CD4-positive, alpha-beta memory T cell (primary cell): ENCODE data around the gene CCSER1. TPM values are rescaled to one million over a fixed set of nuclear protein-coding genes. Genes with fewer than 3 reads are reported as not detected.

Source experiments
- CTCF ChIA-PET: fragments of 350-600 bp; sonication (Branson Sonifier 250); formaldehyde crosslinking; loops from one replicate; lab custom pipeline; 2021; ENCODE audit warnings: inconsistent platforms; ENCODE audit not compliant: partially characterized antibody; lab: Charles Lee
- POLR2A ChIA-PET: fragments of 350-600 bp; sonication (Branson Sonifier 250); formaldehyde crosslinking; loops from one replicate; lab custom pipeline; 2021; ENCODE audit not compliant: partially characterized antibody; lab: Charles Lee
- DNase-seq, 5 donors: peaks; one replicate each; pipeline versions ENCODE4 v3.0.0 to v3.0.0-alpha.2; 2020 to 2022; ENCODE audit warnings: mixed read lengths in 1 of 5
- H3K27ac ChIP-seq: one replicate; pipeline ENCODE4 v1.7.0; 2013; ENCODE audit warnings: low read depth, low read length
- H3K27me3 ChIP-seq: 2 replicates; pipeline ENCODE4 v1.7.0; 2013; ENCODE audit warnings: mild to moderate bottlenecking, low read length, moderate library complexity; ENCODE audit not compliant: insufficient read depth
- H3K36me3 ChIP-seq: 2 replicates; pipeline ENCODE4 v1.7.0; 2013; ENCODE audit warnings: mild to moderate bottlenecking, low read length, moderate library complexity; ENCODE audit not compliant: insufficient read depth
- H3K4me1 ChIP-seq: 2 replicates; pipeline ENCODE4 v1.7.0; 2013; ENCODE audit warnings: mild to moderate bottlenecking, low read length, moderate library complexity; ENCODE audit not compliant: insufficient read depth
- H3K4me3 ChIP-seq, 2 donors: one replicate each; pipeline ENCODE4 v1.7.0; 2013; ENCODE audit warnings: low read length in 2 of 2, mild to moderate bottlenecking in 1 of 2
- H3K9me3 ChIP-seq, 2 donors: one replicate each; pipeline ENCODE4 v1.7.0; 2013; ENCODE audit warnings: low read length in 2 of 2, control low read depth in 1 of 2; ENCODE audit not compliant: control insufficient read depth in 1 of 2
- H3K27ac Mint-ChIP-seq, 7 donors: one replicate each; pipeline ENCODE4 v1.8.0; 2020 to 2021; ENCODE audit warnings: mixed read lengths in 7 of 7, mild to moderate bottlenecking in 6 of 7, inconsistent platforms in 3 of 7, moderate library complexity in 3 of 7
- H3K27me3 Mint-ChIP-seq, 2 donors: one replicate each; pipeline ENCODE4 v1.8.0; 2020 to 2021; ENCODE audit warnings: mixed read lengths in 2 of 2
- H3K36me3 Mint-ChIP-seq, 2 donors: one replicate each; pipeline ENCODE4 v1.8.0; 2020 to 2021; ENCODE audit warnings: mixed read lengths in 2 of 2, inconsistent platforms in 1 of 2, mild to moderate bottlenecking in 1 of 2
- H3K4me1 Mint-ChIP-seq, 4 donors: one replicate each; pipeline ENCODE4 v1.8.0; 2020 to 2021; ENCODE audit warnings: mixed read lengths in 4 of 4, mild to moderate bottlenecking in 1 of 4
- H3K4me3 Mint-ChIP-seq, 8 donors: one replicate each; pipeline ENCODE4 v1.8.0; 2020 to 2021; ENCODE audit warnings: mixed read lengths in 8 of 8, mild to moderate bottlenecking in 7 of 8, moderate library complexity in 6 of 8, inconsistent platforms in 3 of 8
- H3K9me3 Mint-ChIP-seq, 8 donors: one replicate each; pipeline ENCODE4 v1.8.0; 2020 to 2021; ENCODE audit warnings: mixed read lengths in 8 of 8, mild to moderate bottlenecking in 5 of 8, inconsistent platforms in 3 of 8, moderate library complexity in 1 of 8
- intact Hi-C: fragments of 100-400 bp; cut with micrococcal nuclease; formaldehyde crosslinking; loops from one replicate; pipeline ENCODE4 v1.15.1; 2023
- polyA plus RNA-seq, 2 donors: library from polyadenylated mRNA; unstranded; fragments of 300-500 nt; fragmentation: Illumina TruSeq; gene quantifications; one replicate each; pipeline ENCODE4 v1.2.3, GENCODE V29; 2021
- total RNA-seq, 2 experiments: library from RNA; stranded (reverse); gene quantifications; one replicate each; pipeline ENCODE4 v1.2.3, GENCODE V29; 2021

Gene CCSER1
- total and polyA plus RNA-seq, 4 experiments from 2014 or later: 0.47 to 2.0 (median 1.7) TPM; not detected in 1

GRCh38 chr4:91630764-91631163, 1503.6 kb downstream of the CCSER1 start:
- no peaks in the 10 kb centered on the region for H3K36me3 ChIP-seq
- ChIA-PET POLR2A (no interaction called here), CTCF (no interaction called here)
- no peaks in the 10 kb centered on the region for H3K36me3 Mint-ChIP-seq
- no peak overlapping the region for H3K4me3 Mint-ChIP-seq
- no peak for DNase-seq
- no peak overlapping the region for H3K4me3 ChIP-seq
- H3K27me3 Mint-ChIP-seq: no peaks in the 10 kb centered on the region
- no peak overlapping the region for H3K27ac Mint-ChIP-seq
- intact Hi-C loops: no loop called here
- H3K27ac ChIP-seq: no peak overlapping the region
- no peaks in the 10 kb centered on the region for H3K4me1 ChIP-seq
- no peaks in the 10 kb centered on the region for H3K9me3 ChIP-seq
- H3K27me3 ChIP-seq: no peaks in the 10 kb centered on the region
- no peaks in the 10 kb centered on the region for H3K4me1 Mint-ChIP-seq
- H3K9me3 Mint-ChIP-seq: peaks cover 5 to 21% (median 10%) of the 10 kb centered on the region in 8 donors

GRCh38 chr4:91631335-91631734, 1504.1 kb downstream of the CCSER1 start:
- no peak overlapping the region for H3K4me3 ChIP-seq
- H3K27ac ChIP-seq: no peak overlapping the region
- ChIA-PET CTCF (no interaction called here), POLR2A (no interaction called here)
- H3K27me3 ChIP-seq: no peaks in the 10 kb centered on the region
- Mint-ChIP-seq H3K9me3 (peaks cover 4 to 21% (median 9%) of the 10 kb centered on the region in 8 donors), H3K4me3 (no peak overlapping the region), H3K36me3 (no peaks in the 10 kb centered on the region), H3K27me3 (no peaks in the 10 kb centered on the region), H3K27ac (no peak overlapping the region), H3K4me1 (no peaks in the 10 kb centered on the region)
- H3K4me1 ChIP-seq: no peaks in the 10 kb centered on the region
- H3K36me3 ChIP-seq: no peaks in the 10 kb centered on the region
- intact Hi-C loops: no loop called here
- no peaks in the 10 kb centered on the region for H3K9me3 ChIP-seq
- DNase-seq: no peak

- H3K4me3 ChIP-seq: no peak overlapping the region
- H3K27me3 ChIP-seq: no peaks in the 10 kb centered on the region
- no peak for DNase-seq
- H3K4me1 ChIP-seq: no peaks in the 10 kb centered on the region
- no peaks in the 10 kb centered on the region for H3K9me3 ChIP-seq
- no peak overlapping the region for H3K27ac ChIP-seq
- intact Hi-C loops: no loop called here
- Mint-ChIP-seq H3K9me3 (peaks cover 0 to 7% (median 4%) of the 10 kb centered on the region in 8 donors), H3K36me3 (no peaks in the 10 kb centered on the region), H3K27ac (no peak overlapping the region), H3K27me3 (no peaks in the 10 kb centered on the region), H3K4me1 (no peaks in the 10 kb centered on the region), H3K4me3 (no peak overlapping the region)
- H3K36me3 ChIP-seq: no peaks in the 10 kb centered on the region
- ChIA-PET POLR2A (no interaction called here), CTCF (no interaction called here)
Measured at GRCh38 chr4:91636083-91636482, 1508.9 kb downstream of the CCSER1 start.

Other genes starting within 250 kb of the CCSER1 start
- under 1 TPM; 0.52 to 0.55 TPM for gene MMRN1, start 232.5 kb upstream of the CCSER1 start, total RNA-seq
- gene MMRN1, start 232.5 kb upstream of the CCSER1 start, polyA plus RNA-seq: 1 to 10 TPM in 1 of 2 donors, under 1 TPM in 1; 0.66 to 1.6 TPM